Endometrial microvascular endothelial cells (primary cell): Measurements from ENCODE around the gene RCAN1. TPM values are rescaled to one million over a fixed set of nuclear protein-coding genes. Genes with fewer than 3 reads are reported as not detected.
"Not testable (repeated sequence)": the region's sequence is repeated elsewhere in the genome, so short reads cannot be mapped to it uniquely, and the experiment has no call there.

Experiments
- in situ Hi-C: cut with HindIII; loops from 2 replicates; pipeline ENCODE4 v1.10.0; 2017; ENCODE audit warnings: low sequenced_read_pairs, low pct_unique_long_range_greater_than_20kb; ENCODE audit errors: inconsistent ontology term
- total RNA-seq: library from RNA; depleted of rRNA; stranded (reverse); fragments of >200 nt; gene quantifications from one replicate; pipeline ENCODE4 v1.2.3, GENCODE V29; 2015; ENCODE audit errors: inconsistent ontology term

The RCAN1 gene
- total RNA-seq, 1 donor from 2014 or later = 27.2 TPM

DNA sequence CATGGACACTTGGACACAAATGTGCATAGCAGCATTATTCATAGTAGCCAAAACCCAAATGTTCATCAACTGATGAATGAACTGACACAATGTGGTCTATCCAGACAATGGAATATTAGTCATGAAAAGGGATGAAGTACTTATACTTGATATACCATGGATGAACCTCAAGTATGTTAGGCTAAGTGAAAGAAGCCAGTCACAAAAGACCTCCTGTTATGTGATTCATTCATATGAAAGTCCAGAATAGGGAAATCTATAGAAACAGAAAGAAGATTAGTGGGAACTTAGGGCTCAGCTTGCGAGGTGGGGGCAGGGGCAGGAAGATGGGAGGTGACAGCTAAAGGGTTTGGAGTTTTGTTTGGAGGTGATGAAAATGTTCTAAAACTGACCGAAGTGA is 110.3 kb downstream of the RCAN1 start:
- in situ Hi-C loops = no loop called here

DNA sequence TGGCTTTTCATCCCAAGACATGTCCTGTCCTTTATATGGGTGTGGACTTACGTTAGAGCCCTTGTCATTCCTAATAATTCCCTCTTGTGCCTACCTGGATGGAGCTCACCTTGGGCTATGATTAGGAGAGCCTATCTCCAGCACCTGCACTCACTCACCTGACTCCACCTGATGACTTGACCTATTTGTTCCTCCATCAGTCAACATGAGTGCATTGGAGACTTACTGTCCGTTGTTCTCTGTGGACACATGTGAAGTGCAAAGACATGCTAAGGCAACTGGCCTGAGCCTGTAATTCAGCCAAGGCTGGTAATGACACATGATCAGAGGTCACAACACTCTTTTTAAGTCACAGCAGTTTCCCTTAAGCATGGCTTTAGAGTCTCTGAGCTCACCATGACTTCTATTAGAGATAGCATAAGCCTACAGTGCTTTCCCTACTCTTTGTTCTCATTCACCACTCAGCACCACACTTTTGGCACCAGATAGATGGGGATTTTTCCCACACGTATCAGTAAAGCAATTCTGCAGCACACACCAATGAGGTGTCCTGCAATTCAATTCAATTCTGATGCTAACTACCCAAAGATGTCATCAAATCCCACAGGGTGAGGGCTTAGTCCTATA is 112.3 kb downstream of the RCAN1 start:
- in situ Hi-C loops = no loop called here

DNA sequence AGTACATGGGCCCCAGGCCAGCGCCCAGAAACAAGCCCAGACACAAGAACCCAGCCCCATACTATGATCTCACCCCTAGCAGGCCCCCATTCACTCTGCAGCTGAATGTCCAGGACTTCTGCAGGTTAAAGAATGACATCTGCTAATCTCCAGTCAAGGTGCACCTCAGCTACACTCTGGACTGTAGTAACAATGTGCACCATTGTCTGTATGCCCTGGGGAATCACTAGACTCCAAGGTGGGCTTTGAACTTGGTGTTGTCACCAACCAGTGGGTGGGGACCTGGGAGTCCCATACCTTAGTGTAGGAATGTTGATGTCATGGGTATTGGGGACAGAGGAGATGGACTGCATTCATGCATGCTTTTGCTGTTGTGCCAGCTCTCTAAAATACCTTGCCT is 113.2 kb downstream of the RCAN1 start:
- in situ Hi-C loops = no loop called here

DNA sequence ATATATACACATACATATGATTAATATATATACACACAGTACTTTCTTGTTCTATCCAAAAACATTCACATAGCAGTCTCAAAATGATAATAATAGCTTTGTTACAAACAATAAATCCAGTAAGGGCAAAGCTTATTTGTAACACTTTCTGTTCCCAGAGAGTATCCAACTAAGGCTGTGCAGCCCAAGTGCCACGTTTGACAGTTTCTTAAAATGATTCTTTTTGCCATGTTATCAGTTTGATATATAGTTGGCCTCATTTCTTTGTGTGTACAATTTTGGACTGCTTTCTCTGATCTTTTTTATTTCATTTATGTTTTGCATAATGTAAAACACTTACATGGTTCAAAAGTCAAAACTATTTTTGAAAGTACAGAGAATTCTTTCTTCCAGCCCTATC is 114.7 kb downstream of the RCAN1 start:
- in situ Hi-C loops = no loop called here

DNA sequence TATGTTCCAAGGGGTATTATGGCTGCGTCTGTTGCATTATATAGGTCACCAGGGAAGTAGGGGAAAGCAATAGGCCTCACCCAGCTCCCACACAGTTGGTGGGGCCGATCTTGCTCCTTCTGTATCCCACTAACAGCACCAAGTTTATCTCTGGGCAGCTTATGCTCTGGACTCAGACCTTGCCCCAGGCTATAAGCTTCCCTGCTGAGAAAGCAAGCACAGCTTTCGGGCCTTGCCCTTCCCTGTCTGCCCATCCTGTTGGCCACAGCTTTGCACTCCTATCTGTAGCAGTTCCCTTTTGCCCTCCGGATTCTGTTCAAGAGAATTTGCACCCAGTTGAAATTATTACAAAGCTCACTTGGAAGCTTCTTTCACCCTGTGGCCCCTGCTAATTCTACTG is 115.8 kb downstream of the RCAN1 start:
- in situ Hi-C loops = no loop called here

DNA sequence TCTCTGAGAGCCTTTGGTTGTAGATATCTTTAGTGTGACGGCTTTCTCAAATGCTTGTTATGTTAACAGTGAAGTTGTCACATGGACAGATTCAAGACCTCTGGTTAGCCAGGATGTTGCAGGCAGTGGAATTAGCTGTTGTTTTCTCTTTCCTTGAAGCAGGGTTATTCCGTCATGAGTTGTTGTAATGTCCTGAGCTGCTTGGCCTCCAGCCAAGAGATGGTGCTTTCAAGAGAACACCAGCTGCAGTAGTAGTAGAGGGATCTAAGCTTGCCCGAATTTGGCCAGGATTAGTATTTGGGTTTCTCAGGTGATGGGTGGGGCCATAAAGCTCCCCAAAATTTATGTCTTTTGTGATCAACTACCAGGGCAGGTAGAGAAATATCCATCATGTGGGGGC is 116.3 kb downstream of the RCAN1 start:
- in situ Hi-C loops = no loop called here

DNA sequence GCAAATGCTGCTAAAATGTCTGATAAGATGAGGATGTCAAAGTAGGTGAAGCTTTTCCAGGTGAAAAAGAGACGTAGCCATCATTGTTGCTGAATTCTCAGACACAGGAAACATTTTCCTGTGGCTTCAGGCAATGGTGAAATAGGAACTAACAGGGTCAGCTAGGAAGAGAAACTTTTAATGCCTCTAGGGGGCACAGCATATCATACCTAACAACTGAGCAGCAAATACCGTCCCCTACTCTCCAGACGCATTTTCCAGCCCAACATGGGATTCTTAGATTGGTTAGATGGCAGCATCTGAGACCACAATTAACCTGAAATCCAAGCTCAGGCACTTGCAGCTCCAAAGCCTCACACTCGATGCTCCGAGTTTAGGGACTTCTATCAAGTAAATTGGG is 131.1 kb downstream of the RCAN1 start:
- in situ Hi-C loops = not testable (repeated sequence)

DNA sequence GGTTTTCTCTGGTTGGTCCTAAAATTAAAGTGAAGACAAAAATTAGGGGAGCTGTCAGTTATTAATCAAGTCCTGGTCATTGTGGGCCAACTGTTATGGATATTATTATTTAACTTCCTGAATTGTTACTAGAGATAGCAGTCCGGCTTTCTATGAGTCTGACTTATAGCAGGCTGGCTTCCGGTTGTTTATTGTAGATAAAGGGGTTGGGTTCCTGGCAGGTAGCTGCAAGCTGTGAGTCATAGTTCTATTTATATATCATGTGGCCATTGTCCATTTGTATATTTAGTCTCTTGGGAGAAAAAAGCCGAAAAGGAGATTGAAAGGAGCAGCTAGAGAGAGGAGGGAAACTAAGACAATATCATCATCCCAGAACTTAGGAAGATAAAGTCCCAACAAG is 131.5 kb downstream of the RCAN1 start:
- in situ Hi-C loops = not testable (repeated sequence)

DNA sequence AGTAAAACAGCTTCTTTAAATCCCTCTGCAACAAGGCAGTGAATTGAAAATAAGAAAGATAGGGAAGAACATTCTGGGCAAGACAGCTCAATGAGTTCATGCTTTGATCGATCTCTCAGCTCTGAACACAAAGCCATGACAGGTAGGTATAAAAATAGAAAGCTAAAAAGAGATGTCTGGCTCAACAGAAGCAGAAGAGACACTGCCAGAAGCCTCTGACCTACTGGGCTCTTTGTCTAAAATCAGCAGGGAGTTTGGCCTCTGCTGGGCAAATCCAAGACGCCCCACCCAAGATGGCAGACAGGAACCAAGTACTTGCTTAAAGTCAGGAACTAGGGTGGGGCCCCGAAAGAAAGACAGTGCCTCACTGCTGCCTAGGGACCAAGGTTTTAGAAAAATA is 147.6 kb downstream of the RCAN1 start:
- in situ Hi-C loops = not testable (repeated sequence)

Other genes starting within 250 kb of the RCAN1 start
- gene SMIM11, start 239.6 kb downstream of the RCAN1 start, total RNA-seq = 0.28 TPM
- not detected for gene SMIM34, start 191.2 kb downstream of the RCAN1 start, total RNA-seq
- not detected for gene KCNE1, start 102.9 kb downstream of the RCAN1 start, total RNA-seq
- not detected for gene CLIC6, start 53.9 kb upstream of the RCAN1 start, total RNA-seq